ENCODE measurements around the gene CCDC14.

The CCDC14 gene

GRCh38 chr3:123869165-123869564 lies 91.9 kb downstream of the CCDC14 start:
- H3K4me3 ChIP-seq (ENCODE audit: low read depth, low read length): no peak overlapping the region
- DNase-seq (ENCODE audit: low read depth): no peak
- no peak for TF ChIP-seq CTCF (IDR thresholded peaks at IDR 0.05; ENCODE audit: insufficient read depth, low read depth, low read length, missing control alignments)

- no peak for TF ChIP-seq CTCF (IDR thresholded peaks at IDR 0.05; ENCODE audit: insufficient read depth, low read depth, low read length, missing control alignments)
- H3K4me3 ChIP-seq (ENCODE audit: low read depth, low read length): no peak overlapping the region
- no peak for DNase-seq (ENCODE audit: low read depth)
Measured at GRCh38 chr3:123864706-123865105, 96.3 kb downstream of the CCDC14 start.

Measured in GM12865 (cell line).